ENCODE data around the gene RGL2. TPM values are rescaled to one million over a fixed set of nuclear protein-coding genes. Genes with fewer than 3 reads are reported as not detected.

RGL2 gene
- total and polyA plus RNA-seq, 2 donors (not counting 1 experiment from before 2014, with no cell fraction given): 98.5 to 133 TPM

GRCh38 chr6:33314515-33314942 lies 15.8 kb upstream of the RGL2 start:
- ChIA-PET POLR2A (no interaction called here), CTCF (interaction anchor here (1.1 to 5.3 kb wide), 2 partner anchors 11 to 30 kb away, joined by 3 to 50 read pairs; no protein-coding TSS in a partner anchor)
- Mint-ChIP-seq H3K9me3 (ENCODE audit: insufficient read depth) (no peaks in the 10 kb centered on the region), H3K4me3 (peak overlapping the region; percentile 100), H3K27me3 (no peaks in the 10 kb centered on the region), H3K27ac (peak overlapping the region; percentile 98), H3K4me1 (peaks cover 71% of the 10 kb centered on the region)
- Histone ChIP-seq H3K4me3 (ENCODE audit: control extremely low read depth in 1 of 5, extremely low read depth in 1 of 5, insufficient read depth in 1 of 5, low read depth in 2 of 5, low read length in 4 of 5) (peak overlapping the region; percentile 73 to 100 (median 91)), H3K36me3 (replicated peaks in 1 of 2; ENCODE audit: control extremely low read depth in 1 of 2, control insufficient read depth in 1 of 2, extremely low read depth in 1 of 2, insufficient read depth in 2 of 2, low read length in 1 of 2) (peaks cover 3 to 45% of the 10 kb centered on the region in 2 experiments), H2AFZ (ENCODE audit: insufficient read depth, low read depth, low read length, poor library complexity, severe bottlenecking) (peak overlapping the region; percentile 32), H3K79me2 (ENCODE audit: control insufficient read depth, insufficient read depth, low read length) (peaks cover 90% of the 10 kb centered on the region), H3K9me3 (ENCODE audit: control extremely low read depth in 1 of 3, control insufficient read depth in 2 of 3, insufficient read depth in 1 of 3, low read length in 2 of 3) (no peaks in the 10 kb centered on the region), H3K9ac (ENCODE audit: low read length) (peak overlapping the region; percentile 100), H3K4me1 (ENCODE audit: control insufficient read depth in 2 of 2, insufficient read depth in 2 of 2, low read length in 2 of 2) (peaks cover 53 to 75% of the 10 kb centered on the region in 2 donors), H3K27me3 (replicated peaks in 1 of 4; ENCODE audit: control extremely low read depth in 1 of 4, control insufficient read depth in 3 of 4, insufficient read depth in 4 of 4, low read length in 3 of 4) (no peaks in the 10 kb centered on the region), H3K27ac (ENCODE audit: low read length in 2 of 2) (peak overlapping the region; percentile 97 to 100), H3K4me2 (replicated peaks; ENCODE audit: low read depth, low read length, poor library complexity, severe bottlenecking) (peak overlapping the region; percentile 99), H4K20me1 (ENCODE audit: control insufficient read depth, insufficient read depth, low read length, poor library complexity, severe bottlenecking) (peaks cover 44% of the 10 kb centered on the region)
- no CpG with 5 or more reads among the region's 10 CpGs for WGBS (ENCODE audit: insufficient coverage)
- ATAC-seq (ENCODE audit: low read depth) (peak; percentile 21), DNase-seq (peak; percentile 92)
- intact Hi-C loops (cut with micrococcal nuclease): loop anchor here (1.0 to 5.0 kb wide), 5 partner anchors 10 to 113 kb away; no protein-coding TSS in a partner anchor
- TF ChIP-seq CTCF (IDR thresholded peaks at IDR 0.05): no peak

GRCh38 chr6:33313709-33314514 lies 15.2 kb upstream of the RGL2 start, which contains the start of gene TAPBP:
Gene TAPBP, minus strand, starts transcription at chr6:33314078. Its CDS starts 37 bp downstream, at chr6:33314041.
- intact Hi-C loops (cut with micrococcal nuclease): loop anchor here (1.0 to 5.0 kb wide), 5 partner anchors 10 to 113 kb away; no protein-coding TSS in a partner anchor
- Histone ChIP-seq H3K4me1 (ENCODE audit: control insufficient read depth in 2 of 2, insufficient read depth in 2 of 2, low read length in 2 of 2) (peaks cover 47 to 69% of the 10 kb centered on the region in 2 donors), H2AFZ (ENCODE audit: insufficient read depth, low read depth, low read length, poor library complexity, severe bottlenecking) (peak within 1 kb of the TSS; percentile 41), H3K4me3 (ENCODE audit: control extremely low read depth in 1 of 5, extremely low read depth in 1 of 5, insufficient read depth in 1 of 5, low read depth in 2 of 5, low read length in 4 of 5) (peak within 1 kb of the TSS; percentile 74 to 100 (median 97)), H3K79me2 (ENCODE audit: control insufficient read depth, insufficient read depth, low read length) (peaks cover 90% of the 10 kb centered on the region), H3K36me3 (replicated peaks in 1 of 2; ENCODE audit: control extremely low read depth in 1 of 2, control insufficient read depth in 1 of 2, extremely low read depth in 1 of 2, insufficient read depth in 2 of 2, low read length in 1 of 2) (peaks cover 0 to 45% of the 10 kb centered on the region in 2 experiments), H3K9ac (ENCODE audit: low read length) (peak within 1 kb of the TSS; percentile 100), H3K27ac (ENCODE audit: low read length in 2 of 2) (peak within 1 kb of the TSS; percentile 97 to 100), H3K9me3 (ENCODE audit: control extremely low read depth in 1 of 3, control insufficient read depth in 2 of 3, insufficient read depth in 1 of 3, low read length in 2 of 3) (no peaks in the 10 kb centered on the region), H3K27me3 (replicated peaks in 1 of 4; ENCODE audit: control extremely low read depth in 1 of 4, control insufficient read depth in 3 of 4, insufficient read depth in 4 of 4, low read length in 3 of 4) (no peaks in the 10 kb centered on the region), H4K20me1 (ENCODE audit: control insufficient read depth, insufficient read depth, low read length, poor library complexity, severe bottlenecking) (peaks cover 43% of the 10 kb centered on the region), H3K4me2 (replicated peaks; ENCODE audit: low read depth, low read length, poor library complexity, severe bottlenecking) (peak within 1 kb of the TSS; percentile 99)
- no peaks in the 10 kb centered on the region for H3K27me3 Mint-ChIP-seq
- TF ChIP-seq CTCF (IDR thresholded peaks at IDR 0.05) (no peak), EZH2 (IDR thresholded peaks at IDR 0.05; ENCODE audit: borderline replicate concordance, insufficient read depth, low read depth, low read length, poor library complexity, severe bottlenecking) (no peak)
- peak within 1 kb of the TSS; percentile 100 for H3K4me3 Mint-ChIP-seq
- ATAC-seq (ENCODE audit: low read depth): peak; percentile 54
- peaks cover 66% of the 10 kb centered on the region for H3K4me1 Mint-ChIP-seq
- ChIA-PET CTCF (interaction anchor here (1.1 to 5.7 kb wide), 8 partner anchors 10 to 476 kb away, joined by 3 to 54 read pairs (median 7); partner anchors contain the start of genes B3GALT4, RGL2 and TAP2), POLR2A (interaction anchor here (0.6 to 4.2 kb wide), 10 partner anchors 13 to 140 kb away, joined by 3 to 40 read pairs (median 6); partner anchors contain the start of genes B3GALT4, CUTA, PFDN6 and RGL2)
- H3K9me3 Mint-ChIP-seq (ENCODE audit: insufficient read depth): no peaks in the 10 kb centered on the region
- peak; percentile 97 for DNase-seq
- WGBS (ENCODE audit: insufficient coverage): 0% methylated on average over 35 of the region's 47 CpGs
- H3K27ac Mint-ChIP-seq: peak within 1 kb of the TSS; percentile 98

Data from B cell (primary cell).